ENCODE measurements around the gene TXNL4A.
"Not testable (repeated sequence)": the region's sequence is repeated elsewhere in the genome, so short reads cannot be mapped to it uniquely, and the experiment has no call there.

The TXNL4A gene, protein sequence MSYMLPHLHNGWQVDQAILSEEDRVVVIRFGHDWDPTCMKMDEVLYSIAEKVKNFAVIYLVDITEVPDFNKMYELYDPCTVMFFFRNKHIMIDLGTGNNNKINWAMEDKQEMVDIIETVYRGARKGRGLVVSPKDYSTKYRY

GRCh38 chr18:79988451-79989194 lies at the start of gene TXNL4A:
TXNL4A (minus strand) TSS chr18:79988563; CDS start chr18:79988392, 171 bp downstream.
- peak; percentile 80 for DNase-seq (ENCODE audit: low spot score)

GRCh38 chr18:80037300-80037699 lies 48.9 kb upstream of the TXNL4A start:
- DNase-seq (ENCODE audit: low spot score): no peak

DNA sequence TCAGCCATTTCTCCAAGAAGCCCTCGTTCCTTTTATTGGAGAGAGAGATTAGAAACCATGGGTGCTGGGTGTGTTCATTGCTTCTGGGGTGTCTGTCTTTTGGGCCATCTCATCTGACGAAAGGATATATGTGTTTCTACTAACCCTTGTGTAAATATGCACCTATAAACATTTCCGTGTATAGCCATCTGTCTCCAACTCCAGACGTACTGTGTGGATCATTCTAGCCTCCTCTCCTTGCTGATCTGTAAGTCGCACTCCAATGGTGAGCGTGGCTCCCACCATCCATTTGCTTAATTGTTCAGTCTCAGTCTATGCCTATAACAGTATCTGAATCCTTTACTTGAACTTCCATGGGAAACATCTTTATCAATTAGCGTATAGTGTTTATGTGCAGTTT lies 47.6 kb upstream of the TXNL4A start:
- DNase-seq (ENCODE audit: low spot score): no peak

DNA sequence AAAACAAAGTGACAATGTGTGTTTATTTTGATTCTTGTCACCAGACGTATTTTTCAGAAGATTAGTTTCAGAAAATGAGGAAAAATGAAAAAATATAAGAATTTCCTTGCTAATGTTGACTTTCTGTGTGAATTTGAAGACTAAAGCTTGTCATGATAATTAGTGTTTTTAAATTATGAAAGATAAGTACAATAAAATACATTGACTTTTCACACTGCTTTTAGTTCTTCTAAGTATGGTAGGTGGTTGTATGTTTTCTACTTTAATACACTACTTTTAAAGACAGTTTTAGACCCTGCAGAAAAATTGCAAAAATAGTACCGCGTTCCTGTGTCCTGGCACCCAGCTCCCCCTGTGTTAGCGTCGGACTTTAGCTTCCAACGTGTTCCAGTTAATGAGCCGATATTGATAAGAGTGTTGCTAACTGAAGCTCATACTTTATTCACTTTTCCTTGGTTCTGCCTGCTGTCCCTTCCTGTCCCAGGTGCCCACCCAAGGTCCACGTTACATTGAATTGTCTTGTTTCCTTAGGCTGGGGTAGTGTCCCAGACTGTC lies 46.6 kb upstream of the TXNL4A start:
- DNase-seq (ENCODE audit: low spot score): no peak

DNA sequence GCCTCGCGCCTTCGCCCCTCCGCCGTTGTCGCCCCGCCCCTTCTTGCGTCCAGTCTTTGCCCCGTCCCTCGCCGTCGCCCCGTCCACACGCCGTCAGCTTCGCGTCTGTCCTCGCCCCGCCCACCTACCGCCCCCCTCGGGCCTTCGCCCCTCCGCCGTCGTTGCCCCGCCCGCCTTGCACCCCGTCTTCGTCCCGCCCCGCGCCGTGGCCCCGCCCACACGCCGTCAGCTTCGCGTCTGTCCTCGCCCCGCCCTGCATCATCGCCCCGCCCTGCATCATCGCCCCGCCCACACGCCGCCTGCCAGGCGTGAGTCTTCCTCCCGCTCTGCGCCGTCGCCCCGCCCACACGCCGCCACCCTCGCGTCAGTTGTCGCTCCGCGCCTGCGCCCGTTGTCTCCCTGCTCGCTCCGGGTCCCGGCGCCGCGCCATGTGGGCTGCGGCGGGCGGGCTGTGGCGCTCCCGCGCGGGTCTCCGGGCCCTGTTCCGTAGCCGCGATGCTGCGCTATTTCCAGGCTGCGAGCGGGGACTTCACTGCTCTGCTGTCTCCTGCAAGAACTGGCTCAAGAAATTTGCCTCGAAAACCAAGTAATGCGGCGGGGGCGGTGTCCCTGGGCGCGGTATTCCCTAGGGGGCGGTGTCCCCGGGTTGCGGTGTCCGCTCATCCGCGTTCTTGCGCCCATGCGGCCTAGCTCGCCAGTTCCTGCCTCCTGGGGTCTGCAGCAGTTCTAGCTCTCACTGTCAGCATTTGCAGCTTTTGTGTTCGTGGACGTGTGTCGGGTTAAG lies 45.9 kb upstream of the TXNL4A start, which contains the start of gene RBFA:
RBFA (plus strand) TSS at position 367 of the 784 bp plus-strand sequence; CDS start at position 429, 62 bp downstream.
- peak; percentile 97 for DNase-seq (ENCODE audit: low spot score)

DNA sequence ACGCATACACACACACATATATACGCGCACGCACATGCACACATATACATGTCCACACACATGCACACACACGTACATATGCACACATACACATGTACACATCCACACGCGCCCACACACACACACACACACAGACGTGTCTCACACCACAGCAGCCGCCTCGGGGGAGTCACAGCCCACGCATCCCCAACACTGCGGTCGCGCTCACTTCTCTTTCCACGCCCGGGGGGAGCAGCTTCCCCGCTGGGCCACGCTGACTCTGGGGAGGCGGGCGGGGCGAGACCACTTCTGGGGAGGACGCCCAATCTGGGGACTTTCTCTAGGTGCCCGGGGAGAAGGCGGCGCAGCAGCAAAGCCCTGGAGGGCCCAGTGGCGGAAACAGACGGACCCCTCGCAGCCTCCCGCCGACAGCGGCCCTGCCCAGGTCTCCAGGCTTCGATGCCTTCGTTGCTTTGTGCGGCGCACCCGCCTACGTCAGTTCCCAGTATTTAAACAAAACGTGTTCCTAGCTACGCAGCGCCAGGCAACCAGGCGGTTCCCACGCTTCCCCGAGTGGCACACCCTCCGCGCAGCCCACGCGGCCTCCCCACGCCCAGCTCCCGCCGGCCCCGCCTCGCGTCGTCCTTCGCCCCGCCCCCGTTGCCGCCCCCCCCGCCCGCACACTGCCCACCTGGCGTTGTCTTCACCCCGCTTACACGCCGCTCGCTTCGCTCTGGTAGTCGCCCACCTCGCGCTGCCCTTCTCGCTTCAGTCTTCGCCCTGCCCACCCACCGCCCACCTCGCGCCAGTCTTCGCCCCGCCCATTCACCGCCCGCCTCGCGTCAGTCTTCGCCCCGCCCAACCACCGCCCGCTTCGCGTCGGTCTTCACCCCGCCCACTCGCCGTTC lies 45.1 kb upstream of the TXNL4A start:
- DNase-seq (ENCODE audit: low spot score): no peak

GRCh38 chr18:80029690-80030089 lies 41.3 kb upstream of the TXNL4A start:
- no peak for DNase-seq (ENCODE audit: low spot score)

GRCh38 chr18:80027719-80028118 lies 39.4 kb upstream of the TXNL4A start:
- DNase-seq (ENCODE audit: low spot score): not testable (repeated sequence)

- no peak for DNase-seq (ENCODE audit: low spot score)
These were observed 38.0 kb upstream of the TXNL4A start for GRCh38 chr18:80026363-80026762.

GRCh38 chr18:80023173-80023572 lies 34.8 kb upstream of the TXNL4A start:
- DNase-seq (ENCODE audit: low spot score): peak; percentile 43

- peak; percentile 26 for DNase-seq (ENCODE audit: low spot score)
These were observed 34.2 kb upstream of the TXNL4A start for GRCh38 chr18:80022613-80023012.

DNA sequence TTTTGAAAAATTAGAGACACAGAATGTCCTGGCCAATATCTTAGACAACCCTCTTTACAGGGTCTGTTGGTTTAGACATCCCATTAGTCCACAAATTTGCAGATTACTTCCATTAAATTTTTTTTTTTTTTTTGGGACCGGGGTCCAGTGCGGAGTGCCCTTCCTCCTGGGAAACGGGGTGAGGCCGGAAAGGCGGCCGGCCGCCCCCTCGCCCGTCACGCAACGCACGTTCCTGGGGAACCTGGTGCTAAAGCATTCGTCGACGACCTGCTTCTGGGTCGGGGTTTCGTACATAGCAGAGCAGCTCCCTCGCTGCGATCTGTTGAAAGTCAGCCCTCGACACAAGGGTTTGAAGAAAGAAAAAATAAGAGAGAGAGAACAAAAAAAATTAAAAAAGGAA lies 24.4 kb upstream of the TXNL4A start:
- DNase-seq (ENCODE audit: low spot score): no peak

DNA sequence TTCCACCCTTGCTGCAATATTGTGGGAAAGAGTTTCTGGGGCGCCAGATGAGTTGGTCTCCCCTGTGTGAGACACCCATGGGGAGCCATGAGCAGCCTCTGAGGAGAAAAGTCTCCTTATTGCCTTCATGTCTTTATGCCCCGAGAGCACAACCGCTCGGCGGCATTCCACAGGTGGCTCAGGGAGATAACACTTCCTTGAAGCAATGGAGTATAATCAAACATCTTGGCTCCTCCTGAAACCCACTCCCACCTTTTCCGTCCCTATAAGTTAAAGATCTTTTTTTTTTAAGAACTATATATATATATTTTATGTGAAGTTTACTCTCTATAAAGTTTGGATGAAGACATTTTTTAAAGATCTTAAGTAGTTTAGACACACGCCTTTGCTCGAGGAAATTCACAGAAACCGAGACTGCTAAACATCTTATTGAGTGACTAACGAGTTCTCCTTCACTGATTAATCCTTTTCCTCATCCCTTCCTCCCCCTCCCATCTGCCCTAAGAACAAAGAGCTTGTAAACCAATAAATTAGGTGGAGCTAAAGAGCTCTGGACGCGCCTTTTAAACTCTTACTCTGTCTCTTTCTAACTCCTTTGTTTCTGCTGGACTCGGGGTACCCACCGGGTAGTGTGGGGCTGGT lies 23.3 kb upstream of the TXNL4A start:
- not testable (repeated sequence) for DNase-seq (ENCODE audit: low spot score)

- DNase-seq (ENCODE audit: low spot score): no peak
These were observed 22.2 kb upstream of the TXNL4A start for GRCh38 chr18:80010551-80010906.

GRCh38 chr18:80009661-80010550 lies 21.5 kb upstream of the TXNL4A start:
- DNase-seq (ENCODE audit: low spot score): no peak

DNA sequence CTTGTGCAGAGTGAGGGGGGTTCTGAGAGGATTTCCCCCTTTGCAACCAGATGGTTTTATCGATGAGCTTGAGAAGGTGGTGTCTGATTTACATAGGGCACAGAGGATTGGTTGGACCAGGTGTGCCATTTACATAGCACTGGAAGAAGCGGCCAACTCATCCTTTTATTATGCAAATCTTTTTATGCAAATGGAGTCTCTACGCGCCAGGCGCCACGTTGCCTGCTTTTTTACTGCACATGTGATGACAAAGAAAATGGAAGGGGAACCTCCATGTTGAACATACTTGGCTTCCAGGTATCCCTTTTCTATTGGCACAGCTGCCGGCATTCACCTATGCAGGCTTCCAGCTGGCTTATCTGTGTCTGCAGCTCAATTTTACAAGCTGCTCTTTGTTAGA lies 18.4 kb upstream of the TXNL4A start:
- DNase-seq (ENCODE audit: low spot score): no peak

DNA sequence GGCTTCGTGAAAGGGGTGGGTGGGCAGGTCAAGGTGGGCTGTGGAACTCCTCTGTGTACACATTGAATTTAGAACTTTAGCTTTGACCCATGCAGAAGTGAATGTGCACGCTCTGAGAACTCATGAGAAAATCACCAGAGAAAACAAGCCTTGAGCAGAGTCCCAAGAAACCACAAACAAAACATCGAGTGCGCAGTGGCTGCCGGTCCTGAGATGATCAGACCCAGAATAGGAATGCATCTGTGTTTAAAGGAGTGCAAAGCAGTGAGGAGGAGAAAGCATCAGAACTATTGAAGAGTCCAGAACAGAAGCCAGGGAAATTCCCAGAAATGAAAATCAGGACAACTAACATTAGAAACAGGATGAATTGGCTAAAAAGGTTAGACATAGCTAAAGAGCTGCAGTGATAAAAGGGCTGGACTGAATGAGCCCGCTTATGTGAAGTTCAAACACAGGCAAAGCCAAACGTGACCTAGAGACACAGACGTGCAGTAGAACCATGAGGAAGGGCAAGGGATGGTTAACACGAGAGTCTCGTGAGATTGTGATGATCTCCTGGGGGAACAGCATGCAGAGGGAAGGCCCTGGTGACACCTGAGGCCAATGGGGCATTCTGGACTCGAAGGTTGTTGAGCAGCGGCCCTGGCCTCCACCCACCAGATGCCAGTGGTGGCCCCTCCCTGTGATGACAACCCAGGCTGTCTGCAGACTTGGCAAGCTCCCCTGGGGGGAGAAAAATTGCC lies 16.4 kb upstream of the TXNL4A start:
- no peak for DNase-seq (ENCODE audit: low spot score)

DNA sequence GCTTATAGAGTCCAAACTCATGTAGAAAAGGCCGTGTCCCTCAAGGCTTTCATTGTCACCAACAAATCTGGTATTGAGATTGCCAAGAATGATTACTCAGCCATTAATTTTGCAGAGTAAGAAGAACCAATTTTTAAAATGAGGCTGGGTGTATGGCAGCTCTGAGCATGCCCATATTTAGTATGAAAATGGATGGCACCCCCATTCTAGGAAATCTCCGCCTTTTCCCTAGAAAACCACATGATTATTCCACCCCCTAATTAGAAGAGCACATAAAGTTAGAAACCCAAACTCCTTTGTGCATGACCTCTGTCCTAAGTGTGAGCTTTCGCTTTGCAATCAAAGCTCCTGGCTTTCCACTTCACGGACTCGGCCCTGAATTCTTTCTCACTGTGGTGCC lies 14.1 kb upstream of the TXNL4A start:
- DNase-seq (ENCODE audit: low spot score): no peak

- no peak for DNase-seq (ENCODE audit: low spot score)
These were observed 12.5 kb upstream of the TXNL4A start for GRCh38 chr18:80000877-80001276.
